GM19043 (cell line): ENCODE measurements around the gene ZNF3.

Experiments
- ATAC-seq: cut with Tn5 transposase; IDR thresholded peaks from one replicate; pipeline ENCODE4 v1.9.1; 2021; ENCODE audit warnings: low read depth; ENCODE audit not compliant: unreplicated experiment

The ZNF3 gene

GRCh38 chr7:100089458-100090196, 8.1 kb upstream of the ZNF3 start:
- ATAC-seq: no peak

GRCh38 chr7:100088621-100089457, 7.3 kb upstream of the ZNF3 start, which contains the start of gene COPS6:
COPS6 (plus strand) TSS chr7:100088969; CDS start chr7:100088991, 22 bp downstream.
- ATAC-seq: no peak

GRCh38 chr7:100088095-100088620, 6.6 kb upstream of the ZNF3 start:
- no peak for ATAC-seq

- ATAC-seq: no peak
Observed at GRCh38 chr7:100087055-100087750, 5.7 kb upstream of the ZNF3 start.

- ATAC-seq: no peak
Observed at GRCh38 chr7:100085515-100085914, 4.0 kb upstream of the ZNF3 start.

GRCh38 chr7:100082978-100083377, 1.5 kb upstream of the ZNF3 start:
- no peak for ATAC-seq

GRCh38 chr7:100080907-100081534, 502 bp downstream of the ZNF3 start:
- peak; percentile 3 for ATAC-seq

GRCh38 chr7:100079024-100079560, 2.4 kb downstream of the ZNF3 start:
- ATAC-seq: no peak

- ATAC-seq: no peak
Observed at GRCh38 chr7:100077205-100077604, 4.3 kb downstream of the ZNF3 start.

- no peak for ATAC-seq
Observed at GRCh38 chr7:100075418-100075817, 6.1 kb downstream of the ZNF3 start.

GRCh38 chr7:100074841-100075240, 6.7 kb downstream of the ZNF3 start:
- no peak for ATAC-seq

GRCh38 chr7:100072462-100072861, 9.1 kb downstream of the ZNF3 start:
- ATAC-seq: no peak

- no peak for ATAC-seq
Observed at GRCh38 chr7:100071018-100071723, 10.4 kb downstream of the ZNF3 start.

GRCh38 chr7:100069991-100070390, 11.5 kb downstream of the ZNF3 start:
- ATAC-seq: no peak

GRCh38 chr7:100066953-100067352, 14.6 kb downstream of the ZNF3 start:
- no peak for ATAC-seq

- no peak for ATAC-seq
Observed at GRCh38 chr7:100065452-100066186, 15.9 kb downstream of the ZNF3 start.

- ATAC-seq: no peak
Observed at GRCh38 chr7:100064162-100064561, 17.4 kb downstream of the ZNF3 start.

- ATAC-seq: no peak
Observed at GRCh38 chr7:100063376-100063775, 18.1 kb downstream of the ZNF3 start.
